GM10266 (cell line): Measurements from ENCODE around the gene POLR2A.

Source experiments
- DNase-seq: peaks from one replicate; pipeline ENCODE4 v3.0.0; 2012; ENCODE audit errors: extremely low spot score
- CTCF ChIP-seq: IDR thresholded peaks from 2 replicates; pipeline ENCODE4 v1.5.1; 2012; ENCODE audit warnings: mild to moderate bottlenecking, low read depth; ENCODE audit not compliant: control insufficient read depth, insufficient read depth; ENCODE audit errors: missing control alignments

Gene POLR2A

GRCh38 chr17:7483255-7484066 is 705 bp upstream of the POLR2A start:
- TF ChIP-seq CTCF, result peak; percentile 15
- peak; percentile 93 for DNase-seq

GRCh38 chr17:7484919-7485377 is 782 bp downstream of the POLR2A start:
- no peak for DNase-seq

GRCh38 chr17:7486181-7486580 is 2.0 kb downstream of the POLR2A start:
- DNase-seq, result no peak
- TF ChIP-seq CTCF, result no peak

More at GRCh38 chr17:7484919-7485377, 782 bp downstream of the POLR2A start:
- no peak for TF ChIP-seq CTCF

- TF ChIP-seq CTCF, result no peak
- no peak for DNase-seq
Observed at GRCh38 chr17:7490144-7490543, 6.0 kb downstream of the POLR2A start.

GRCh38 chr17:7491583-7491982 is 7.4 kb downstream of the POLR2A start:
- DNase-seq, result no peak
- no peak for TF ChIP-seq CTCF

GRCh38 chr17:7493941-7494340 is 9.8 kb downstream of the POLR2A start:
- DNase-seq, result no peak
- no peak for TF ChIP-seq CTCF

GRCh38 chr17:7495906-7496434 is 11.8 kb downstream of the POLR2A start:
- no peak for TF ChIP-seq CTCF
- no peak for DNase-seq
